NCI-H460 (cell line): Measurements from ENCODE around the gene DUSP3. TPM values are rescaled to one million over a fixed set of nuclear protein-coding genes. Genes with fewer than 3 reads are reported as not detected.
"Not testable (repeated sequence)": the region's sequence is repeated elsewhere in the genome, so short reads cannot be mapped to it uniquely, and the experiment has no call there.

ENCODE experiments used
- DNase-seq: peaks from one replicate; pipeline ENCODE4 v3.0.0-alpha.2; 2016; ENCODE audit warnings: low read depth; ENCODE audit errors: extremely low read depth
- total RNA-seq: library from RNA; depleted of rRNA; stranded (reverse); fragments of >200 nt; shearing (Covaris generic); gene quantifications from 2 replicates; pipeline ENCODE4 v1.2.3, GENCODE V29; 2014

DUSP3 gene
- total RNA-seq, 1 experiment from 2014 or later: 41.8 TPM

- DNase-seq: no peak
These were observed 25.0 kb upstream of the DUSP3 start for GRCh38 chr17:43803758-43804157.

GRCh38 chr17:43801844-43802243 lies 23.1 kb upstream of the DUSP3 start:
- no peak for DNase-seq

- no peak for DNase-seq
These were observed 22.0 kb upstream of the DUSP3 start for GRCh38 chr17:43800736-43801135.

GRCh38 chr17:43799047-43799446 lies 20.3 kb upstream of the DUSP3 start:
- DNase-seq: no peak

GRCh38 chr17:43798024-43798423 lies 19.2 kb upstream of the DUSP3 start:
- DNase-seq: not testable (repeated sequence)

GRCh38 chr17:43792668-43793067 lies 13.9 kb upstream of the DUSP3 start:
- DNase-seq: not testable (repeated sequence)

- peak; percentile 74 for DNase-seq
These were observed 12.8 kb upstream of the DUSP3 start for GRCh38 chr17:43791589-43791988.

- no peak for DNase-seq
These were observed 11.6 kb upstream of the DUSP3 start for GRCh38 chr17:43790311-43790940.

GRCh38 chr17:43789482-43789881 lies 10.7 kb upstream of the DUSP3 start:
- DNase-seq: no peak

- DNase-seq: no peak
These were observed 9.8 kb upstream of the DUSP3 start for GRCh38 chr17:43788540-43788939.

- DNase-seq: no peak
These were observed 9.0 kb upstream of the DUSP3 start for GRCh38 chr17:43787728-43788127.

- no peak for DNase-seq
These were observed 5.9 kb upstream of the DUSP3 start for GRCh38 chr17:43784628-43785101.

GRCh38 chr17:43784068-43784467 lies 5.3 kb upstream of the DUSP3 start:
- DNase-seq: no peak

GRCh38 chr17:43782913-43783680 lies 4.3 kb upstream of the DUSP3 start:
- no peak for DNase-seq

- no peak for DNase-seq
These were observed 1.4 kb upstream of the DUSP3 start, which contains the start of gene CFAP97D1 for GRCh38 chr17:43780135-43780534. Gene CFAP97D1, plus strand, starts transcription at chr17:43780435. Its CDS starts 28 bp downstream, at chr17:43780463.

GRCh38 chr17:43779145-43780125 lies 658 bp upstream of the DUSP3 start:
- DNase-seq: no peak

GRCh38 chr17:43774304-43775250 lies 4.2 kb downstream of the DUSP3 start:
- DNase-seq: no peak

- no peak for DNase-seq
These were observed 5.7 kb downstream of the DUSP3 start for GRCh38 chr17:43772877-43773648.

- DNase-seq: no peak
These were observed 7.3 kb downstream of the DUSP3 start for GRCh38 chr17:43771463-43771862.
